Raji (cell line): Measurements from ENCODE around the gene NOL11.

Experiments
- POLR2A ChIP-seq: IDR thresholded peaks from 2 replicates; pipeline ENCODE4 v1.6.1; 2011; ENCODE audit warnings: low read depth, low read length, control low read depth; ENCODE audit not compliant: insufficient read depth

The NOL11 gene

GRCh38 chr17:67700037-67700724 is 17.6 kb upstream of the NOL11 start:
- TF ChIP-seq POLR2A = no peak

- no peak for TF ChIP-seq POLR2A
These were observed 17.0 kb upstream of the NOL11 start for GRCh38 chr17:67700725-67701119.

DNA sequence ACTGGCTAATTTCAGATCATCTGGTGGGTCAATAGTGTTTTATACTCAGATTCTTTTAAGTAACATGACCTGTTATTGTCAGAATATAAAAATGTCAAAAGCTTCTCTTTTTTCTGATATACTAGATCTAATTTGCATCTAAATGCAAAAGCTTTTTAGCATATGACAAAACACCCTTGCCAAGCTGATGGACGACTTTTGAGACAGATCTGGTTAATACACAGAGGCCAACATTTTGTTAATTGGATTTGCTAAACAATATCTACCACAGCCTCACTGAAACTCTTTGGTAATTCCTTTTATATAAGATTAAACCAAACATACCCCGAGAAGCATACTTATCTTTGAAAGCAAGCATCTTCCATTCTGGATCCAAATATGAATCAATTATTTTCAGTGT is 10.3 kb upstream of the NOL11 start:
- TF ChIP-seq POLR2A = no peak

DNA sequence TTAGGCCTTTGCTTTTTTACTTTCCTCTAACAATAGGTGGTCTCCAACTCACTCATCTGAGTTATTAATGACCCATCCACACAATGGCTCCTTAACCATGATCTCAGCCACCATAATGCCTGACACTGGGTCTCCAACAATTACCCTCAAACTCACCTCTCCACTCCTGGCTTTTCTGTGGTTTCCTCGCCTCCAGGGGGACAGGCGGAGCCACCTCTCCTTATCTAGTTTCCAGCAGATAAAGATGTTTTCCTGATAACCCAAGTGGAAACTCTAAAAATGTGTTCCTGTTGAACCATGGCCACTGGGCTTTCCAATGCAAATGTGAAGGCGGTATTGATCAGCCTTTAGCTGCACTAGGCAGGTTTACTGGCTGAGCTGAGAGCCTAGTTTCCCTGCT is 9.4 kb upstream of the NOL11 start:
- TF ChIP-seq POLR2A = no peak

DNA sequence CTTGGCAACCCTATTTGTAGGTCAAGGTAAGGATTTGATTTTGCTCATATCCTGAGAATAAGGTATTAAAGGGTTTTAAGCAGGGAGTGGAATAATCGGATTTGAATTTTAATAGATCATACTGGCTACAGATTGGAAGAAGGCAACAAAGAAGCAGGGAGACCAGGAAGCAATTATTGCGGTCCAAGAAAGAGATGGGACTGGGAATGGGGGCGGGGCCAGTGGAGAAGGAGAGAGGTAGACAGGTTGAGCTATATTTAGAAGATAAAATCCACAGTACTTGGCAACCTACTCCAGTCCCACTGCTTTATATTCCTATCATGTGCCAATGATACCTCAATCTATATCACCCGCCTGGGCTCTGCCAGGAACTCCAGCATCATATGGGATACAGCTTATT is 5.8 kb upstream of the NOL11 start:
- TF ChIP-seq POLR2A = no peak

DNA sequence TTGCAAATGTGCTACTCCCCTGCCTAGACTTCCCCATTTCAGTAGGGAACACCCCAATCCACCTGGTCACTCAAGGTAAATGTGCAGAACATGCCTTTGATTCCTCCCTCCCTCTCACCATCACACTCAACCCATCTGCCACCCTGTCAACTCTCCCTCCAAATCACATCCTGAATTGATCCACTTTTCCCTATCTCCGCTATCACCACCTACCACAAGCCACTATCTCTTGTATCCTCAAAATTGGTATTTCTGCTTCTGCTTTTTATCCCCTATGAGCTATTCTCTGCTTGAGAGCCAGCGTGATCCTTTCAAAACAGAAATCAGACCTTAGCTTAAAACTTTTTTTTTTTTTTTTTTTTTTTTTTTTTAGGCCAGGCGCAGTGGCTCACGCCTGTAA is 5.4 kb upstream of the NOL11 start:
- TF ChIP-seq POLR2A = no peak

DNA sequence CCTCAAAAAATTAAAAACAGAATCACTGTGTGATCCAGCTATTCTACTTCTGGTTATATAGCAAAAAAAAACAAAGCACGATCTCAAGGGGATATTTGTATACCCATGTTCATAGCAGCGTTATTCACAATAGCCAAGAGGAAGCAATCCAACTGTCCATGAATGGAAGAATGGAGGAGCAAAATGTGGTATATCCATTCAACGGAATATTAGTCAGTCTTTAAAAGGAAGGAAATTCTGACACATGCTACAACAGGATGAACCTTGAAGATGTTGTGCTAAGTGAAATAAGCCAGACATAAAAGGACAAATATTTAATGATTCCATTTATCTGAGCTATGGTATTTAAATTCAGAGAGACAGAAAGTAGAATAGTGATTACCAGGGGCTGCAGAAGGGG is 4.6 kb upstream of the NOL11 start:
- no peak for TF ChIP-seq POLR2A

DNA sequence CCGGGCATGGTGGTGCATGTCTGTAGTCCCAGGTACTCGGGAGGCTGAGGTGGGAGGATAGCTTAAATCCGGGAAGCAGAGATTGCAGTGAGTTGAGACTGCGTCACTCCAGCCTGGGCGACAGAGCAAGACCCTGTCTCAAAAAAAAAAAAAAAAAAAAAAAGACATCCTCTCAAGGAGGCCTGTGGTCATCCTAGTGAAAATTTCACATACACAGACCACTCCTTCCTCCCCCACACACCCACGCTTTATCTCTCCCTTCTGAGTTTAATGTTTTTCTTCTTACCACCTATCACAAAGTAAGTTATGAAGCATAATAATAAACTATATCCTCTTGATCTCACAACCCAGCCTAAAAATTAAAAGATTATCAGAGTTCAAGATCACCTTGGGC is 1.3 kb upstream of the NOL11 start:
- no peak for TF ChIP-seq POLR2A

GRCh38 chr17:67717192-67717623 is 528 bp upstream of the NOL11 start:
- no peak for TF ChIP-seq POLR2A

DNA sequence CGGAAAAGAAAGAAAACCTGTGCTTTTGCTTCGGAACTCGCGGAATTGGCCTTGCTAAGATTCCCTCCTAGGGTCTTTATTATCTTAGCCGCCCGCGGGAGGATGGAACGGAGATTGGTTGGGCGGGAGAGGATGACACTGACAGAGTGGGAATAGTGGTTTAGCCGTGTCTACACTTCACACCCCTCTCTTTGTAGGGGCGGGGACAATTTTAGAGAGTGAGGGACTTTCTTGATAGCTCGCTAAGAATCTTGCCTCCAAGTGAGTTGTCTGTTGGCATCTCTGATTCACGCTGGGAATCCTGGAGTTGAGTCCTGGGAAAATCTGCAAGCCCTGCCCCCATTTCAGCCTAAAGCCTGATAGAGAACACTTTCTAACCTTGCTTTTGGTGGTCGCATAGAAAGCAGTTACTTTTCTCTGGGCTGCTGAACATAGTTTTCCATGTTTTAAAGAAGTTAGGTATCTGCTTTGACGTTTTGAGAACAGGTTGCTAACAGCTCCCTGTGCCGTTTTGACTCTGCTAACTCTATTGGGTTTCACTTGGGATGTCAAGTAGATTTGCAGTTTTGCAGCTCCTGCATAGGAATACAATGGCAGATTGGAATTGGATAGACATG is 697 bp downstream of the NOL11 start:
- no peak for TF ChIP-seq POLR2A

- no peak for TF ChIP-seq POLR2A
These were observed 7.6 kb downstream of the NOL11 start for GRCh38 chr17:67725373-67725791.

GRCh38 chr17:67725807-67726206 is 8.1 kb downstream of the NOL11 start:
- TF ChIP-seq POLR2A = no peak

GRCh38 chr17:67729903-67730302 is 12.2 kb downstream of the NOL11 start:
- no peak for TF ChIP-seq POLR2A

DNA sequence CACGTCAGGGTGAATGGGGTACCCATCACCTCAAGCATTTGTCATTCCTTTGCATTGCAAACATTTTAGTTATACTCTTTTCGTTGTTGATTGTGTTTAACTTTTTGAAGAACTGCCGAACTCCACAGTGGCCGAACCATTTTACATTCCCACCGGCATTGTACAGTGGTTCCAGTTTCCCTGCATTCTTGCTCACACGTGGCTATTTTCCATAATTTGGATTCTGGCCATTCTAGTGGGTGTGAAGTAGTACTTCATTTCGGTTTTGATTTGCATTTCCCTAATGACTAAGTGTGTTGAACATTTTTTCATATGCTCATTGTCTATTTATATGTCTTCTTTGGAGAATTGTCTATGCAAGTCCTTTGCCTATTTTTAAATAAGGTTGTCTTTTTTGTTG is 13.0 kb downstream of the NOL11 start:
- no peak for TF ChIP-seq POLR2A

DNA sequence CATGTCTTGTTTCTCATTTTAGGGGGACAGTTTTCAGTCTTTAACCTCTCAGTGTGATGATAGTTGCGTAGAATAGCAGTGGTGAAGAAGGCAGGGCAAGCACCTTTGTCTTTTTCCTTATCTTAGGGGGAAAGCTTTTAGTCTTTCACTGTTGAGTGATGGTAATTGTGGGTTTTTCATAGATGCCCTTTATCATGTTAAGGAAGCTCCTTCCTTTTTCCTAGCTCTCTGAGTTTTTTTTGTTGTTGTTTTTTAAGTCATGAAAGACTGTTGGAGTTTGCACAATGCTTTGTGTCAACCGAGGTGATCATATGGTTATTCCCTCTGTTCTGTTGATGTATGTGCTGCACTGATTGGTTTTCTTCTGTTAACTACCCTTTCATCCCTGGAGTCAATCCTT is 15.7 kb downstream of the NOL11 start:
- no peak for TF ChIP-seq POLR2A

DNA sequence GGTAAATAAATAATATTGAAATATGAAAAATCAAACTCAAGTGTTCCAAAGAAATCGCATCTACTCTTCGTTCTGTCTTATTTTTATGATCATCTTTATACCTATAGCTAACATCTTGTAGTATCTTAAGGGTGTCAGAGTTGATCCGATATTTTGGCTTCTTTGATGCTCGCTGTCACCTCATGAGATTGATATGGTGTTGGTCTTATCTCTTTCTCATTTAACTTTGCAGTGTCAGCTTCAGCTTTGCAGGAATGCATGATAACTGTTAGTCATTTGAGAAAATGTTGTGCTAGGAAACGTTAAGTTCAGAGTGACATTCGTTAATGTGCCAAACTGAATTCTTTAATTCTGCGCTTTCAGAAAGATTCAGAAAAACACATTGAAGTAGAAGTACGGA is 19.4 kb downstream of the NOL11 start:
- TF ChIP-seq POLR2A = no peak

DNA sequence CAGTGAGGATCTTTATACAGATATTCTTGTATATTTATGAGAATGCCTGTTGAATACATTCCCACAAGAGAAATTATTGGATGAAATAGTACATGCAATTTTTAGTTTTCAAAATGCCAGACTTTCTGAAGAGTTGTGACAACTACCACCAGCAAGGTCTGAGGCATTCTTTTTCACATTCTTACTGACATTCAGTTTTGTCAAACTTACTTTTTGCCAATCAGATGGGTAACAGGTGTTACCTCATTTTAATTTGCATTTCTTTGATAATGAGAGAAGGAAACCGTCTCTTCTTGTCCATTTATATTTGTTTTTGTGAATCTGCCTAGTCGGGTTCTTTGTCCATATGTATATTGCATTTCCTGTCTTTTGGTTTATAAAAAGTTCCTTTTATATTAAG is 24.3 kb downstream of the NOL11 start:
- no peak for TF ChIP-seq POLR2A
